OCI-LY1 (cell line): Measurements from ENCODE around the gene FNIP1.

Source experiments
- H2AFZ ChIP-seq: fragments of 200-600 bp; sonication (generic), shearing (Covaris generic); 2 replicates; pipeline ENCODE4 v1.6.0; 2014; ENCODE audit warnings: antibody characterized with exemption, mild to moderate bottlenecking, low read length
- H3F3A ChIP-seq: fragments of 200-600 bp; sonication (generic), shearing (Covaris generic); 2 replicates; pipeline ENCODE4 v1.6.0; 2014; ENCODE audit warnings: mild to moderate bottlenecking, antibody characterized with exemption, low read length, moderate library complexity; ENCODE audit not compliant: insufficient read depth
- H3K27ac ChIP-seq: fragments of 200-600 bp; sonication (generic); 2 replicates; pipeline ENCODE4 v1.5.1; 2014; ENCODE audit warnings: low read length, mixed run types, mild to moderate bottlenecking, low read depth; ENCODE audit not compliant: poor library complexity, severe bottlenecking
- H3K27me3 ChIP-seq: fragments of 200-600 bp; sonication (generic); 2 replicates; pipeline ENCODE4 v1.6.0; 2014; ENCODE audit warnings: antibody characterized with exemption, mild to moderate bottlenecking, low read length, moderate library complexity; ENCODE audit not compliant: insufficient read depth
- H3K36me3 ChIP-seq: fragments of 200-600 bp; sonication (generic); 2 replicates; pipeline ENCODE4 v1.6.1; 2014; ENCODE audit warnings: mild to moderate bottlenecking, antibody characterized with exemption, low read length, moderate library complexity, mixed read lengths; ENCODE audit not compliant: insufficient read depth
- H3K4me1 ChIP-seq: fragments of 200-600 bp; sonication (generic); 2 replicates; pipeline ENCODE4 v1.5.1; 2014; ENCODE audit warnings: mild to moderate bottlenecking, low read length, moderate library complexity; ENCODE audit not compliant: insufficient read depth, severe bottlenecking
- H3K4me2 ChIP-seq: fragments of 200-600 bp; sonication (generic), shearing (Covaris generic); 2 replicates; pipeline ENCODE4 v1.6.1; 2014; ENCODE audit warnings: low read length
- H3K4me3 ChIP-seq: fragments of 200-600 bp; sonication (generic); 2 replicates; pipeline ENCODE4 v1.5.1; 2014; ENCODE audit warnings: low read length, low read depth, mild to moderate bottlenecking, mixed read lengths; ENCODE audit not compliant: poor library complexity, severe bottlenecking
- H3K79me2 ChIP-seq: fragments of 200-600 bp; shearing (Covaris generic); 2 replicates; pipeline ENCODE4 v1.6.1; 2016; ENCODE audit warnings: mixed run types, low read length, mixed read lengths; ENCODE audit not compliant: insufficient read depth
- H3K9ac ChIP-seq: fragments of 200-600 bp; sonication (generic), shearing (Covaris generic); 2 replicates; pipeline ENCODE4 v1.6.1; 2014; ENCODE audit warnings: mild to moderate bottlenecking, low read length, mixed read lengths
- H3K9me2 ChIP-seq: fragments of 200-600 bp; sonication (generic), shearing (Covaris generic); 2 replicates; pipeline ENCODE4 v1.6.1; 2014; ENCODE audit warnings: low read depth, mild to moderate bottlenecking, low read length, mixed read lengths
- H3K9me3 ChIP-seq: fragments of 200-600 bp; shearing (Covaris generic); 2 replicates; pipeline ENCODE4 v1.6.1; 2014; ENCODE audit warnings: low read length, mixed read lengths
- H4K20me1 ChIP-seq: fragments of 200-600 bp; sonication (generic), shearing (Covaris generic); 2 replicates; pipeline ENCODE4 v1.6.0; 2016; ENCODE audit warnings: mild to moderate bottlenecking, low read length; ENCODE audit not compliant: insufficient read depth
- CTCF ChIP-seq: fragments of 200-600 bp; sonication (generic), shearing (Covaris generic); IDR thresholded peaks from 2 replicates; pipeline ENCODE4 v1.5.1; 2017; ENCODE audit warnings: mild to moderate bottlenecking, antibody characterized with exemption, low read length, moderate library complexity, mixed read lengths
- EZH2 ChIP-seq: fragments of 200-600 bp; sonication (generic), shearing (Covaris generic); IDR thresholded peaks from 2 replicates; pipeline ENCODE4 v1.8.0; 2017; ENCODE audit warnings: borderline replicate concordance, mixed run types, mild to moderate bottlenecking, antibody characterized with exemption, low read length, moderate library complexity, mixed read lengths

The FNIP1 gene

GRCh38 chr5:131609774-131610173, 187.0 kb downstream of the FNIP1 start:
- no peak overlapping the region for H3K4me3 ChIP-seq
- H3K4me2 ChIP-seq, result no peak overlapping the region
- no peaks in the 10 kb centered on the region for H3F3A ChIP-seq

GRCh38 chr5:131608597-131608996, 188.2 kb downstream of the FNIP1 start:
- TF ChIP-seq EZH2 (no peak), CTCF (no peak)
- no peak overlapping the region for H3K4me2 ChIP-seq
- H3K36me3 ChIP-seq, result peaks cover 32% of the 10 kb centered on the region

More at GRCh38 chr5:131609774-131610173, 187.0 kb downstream of the FNIP1 start:
- Histone ChIP-seq H3K9me3 (0 out of 2 replicates have a peak, but pooled peaks cover 1% of the 10 kb centered on the region), H3K27me3 (no peaks in the 10 kb centered on the region), H3K27ac (no peak overlapping the region), H3K36me3 (peaks cover 28% of the 10 kb centered on the region), H4K20me1 (no peaks in the 10 kb centered on the region), H3K79me2 (peaks cover 99% of the 10 kb centered on the region), H2AFZ (no peak overlapping the region), H3K4me1 (peaks cover 9% of the 10 kb centered on the region), H3K9me2 (no peaks in the 10 kb centered on the region), H3K9ac (no peak overlapping the region)
- TF ChIP-seq EZH2, result no peak
- no peak for TF ChIP-seq CTCF

GRCh38 chr5:131607903-131608540, 188.8 kb downstream of the FNIP1 start:
- Histone ChIP-seq H3K9me2 (no peaks in the 10 kb centered on the region), H4K20me1 (0 out of 2 replicates have a peak, but pooled peaks cover 3% of the 10 kb centered on the region), H3F3A (no peaks in the 10 kb centered on the region), H3K4me2 (no peak overlapping the region), H3K36me3 (peaks cover 35% of the 10 kb centered on the region), H2AFZ (no peak overlapping the region), H3K27me3 (no peaks in the 10 kb centered on the region), H3K9me3 (no peaks in the 10 kb centered on the region), H3K4me3 (no peak overlapping the region), H3K9ac (no peak overlapping the region), H3K27ac (no peak overlapping the region), H3K4me1 (peaks cover 5% of the 10 kb centered on the region), H3K79me2 (peaks cover 94% of the 10 kb centered on the region)
- TF ChIP-seq CTCF (no peak), EZH2 (no peak)

More at GRCh38 chr5:131608597-131608996, 188.2 kb downstream of the FNIP1 start:
- peaks cover 98% of the 10 kb centered on the region for H3K79me2 ChIP-seq
- no peaks in the 10 kb centered on the region for H3K9me2 ChIP-seq
- no peak overlapping the region for H3K27ac ChIP-seq
- no peaks in the 10 kb centered on the region for H3K27me3 ChIP-seq
- peaks cover 6% of the 10 kb centered on the region for H3K4me1 ChIP-seq
- H3F3A ChIP-seq, result no peaks in the 10 kb centered on the region
- no peak overlapping the region for H2AFZ ChIP-seq
- no peak overlapping the region for H3K4me3 ChIP-seq
- H3K9me3 ChIP-seq, result no peaks in the 10 kb centered on the region
- H4K20me1 ChIP-seq, result 0 out of 2 replicates have a peak, but pooled peaks cover 3% of the 10 kb centered on the region
- H3K9ac ChIP-seq, result no peak overlapping the region
